ENCODE measurements around the gene N4BP2L1.
"Not testable (repeated sequence)": the region's sequence is repeated elsewhere in the genome, so short reads cannot be mapped to it uniquely, and the experiment has no call there.

Gene N4BP2L1

DNA sequence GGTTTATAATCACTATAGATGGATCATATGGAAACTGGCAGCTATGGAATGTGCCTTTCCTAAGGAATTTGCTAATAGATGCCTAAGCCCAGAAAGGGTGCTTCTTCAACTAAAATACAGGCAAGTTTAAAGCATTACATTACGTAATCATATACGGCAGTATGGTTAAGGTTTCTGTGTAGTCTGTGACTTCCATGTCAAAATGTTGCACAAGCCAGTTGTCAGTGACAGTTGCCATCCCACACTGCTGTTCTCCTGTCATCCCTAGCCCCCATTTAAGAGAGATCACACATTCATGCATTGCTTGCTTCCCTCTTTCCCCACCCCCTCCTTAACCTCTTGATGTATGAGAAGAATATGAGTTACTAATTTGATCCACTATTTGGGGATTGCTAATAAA lies 65.4 kb downstream of the N4BP2L1 start:
- no peaks in the 10 kb centered on the region for H3K27me3 ChIP-seq (ENCODE audit: control insufficient read depth in 1 of 2, insufficient read depth in 2 of 2, low read length in 2 of 2)
- H3K4me1 ChIP-seq (ENCODE audit: control insufficient read depth in 1 of 2, insufficient read depth in 2 of 2, low read length in 2 of 2): no peaks in the 10 kb centered on the region
- H3K9me3 ChIP-seq (ENCODE audit: control insufficient read depth in 1 of 2, low read length in 2 of 2): no peaks in the 10 kb centered on the region
- no peaks in the 10 kb centered on the region for H3K36me3 ChIP-seq (ENCODE audit: control insufficient read depth in 1 of 2, insufficient read depth in 2 of 2, low read length in 2 of 2)
- no peak overlapping the region for H3K4me3 ChIP-seq (ENCODE audit: low read depth in 1 of 2, low read length in 2 of 2)
- H3K27ac ChIP-seq (ENCODE audit: low read depth, low read length): no peak overlapping the region
- H3K9ac ChIP-seq (ENCODE audit: low read depth in 1 of 2, low read length in 2 of 2): no peak overlapping the region

GRCh38 chr13:32355935-32356334 lies 72.0 kb downstream of the N4BP2L1 start:
- H3K9me3 ChIP-seq (ENCODE audit: control insufficient read depth in 1 of 2, low read length in 2 of 2); H3K4me1 ChIP-seq (ENCODE audit: control insufficient read depth in 1 of 2, insufficient read depth in 2 of 2, low read length in 2 of 2); H3K27ac ChIP-seq (ENCODE audit: low read depth, low read length); H3K9ac ChIP-seq (ENCODE audit: low read depth in 1 of 2, low read length in 2 of 2); H3K27me3 ChIP-seq (ENCODE audit: control insufficient read depth in 1 of 2, insufficient read depth in 2 of 2, low read length in 2 of 2); H3K4me3 ChIP-seq (ENCODE audit: low read depth in 1 of 2, low read length in 2 of 2); H3K36me3 ChIP-seq (ENCODE audit: control insufficient read depth in 1 of 2, insufficient read depth in 2 of 2, low read length in 2 of 2): not testable (repeated sequence)

GRCh38 chr13:32354040-32354439 lies 73.9 kb downstream of the N4BP2L1 start:
- H3K4me3 ChIP-seq (ENCODE audit: low read depth in 1 of 2, low read length in 2 of 2): no peak overlapping the region
- H3K27me3 ChIP-seq (ENCODE audit: control insufficient read depth in 1 of 2, insufficient read depth in 2 of 2, low read length in 2 of 2): no peaks in the 10 kb centered on the region
- H3K9ac ChIP-seq (ENCODE audit: low read depth in 1 of 2, low read length in 2 of 2): no peak overlapping the region
- H3K9me3 ChIP-seq (ENCODE audit: control insufficient read depth in 1 of 2, low read length in 2 of 2): no peaks in the 10 kb centered on the region
- peaks cover 0 to 6% of the 10 kb centered on the region in 2 donors for H3K36me3 ChIP-seq (ENCODE audit: control insufficient read depth in 1 of 2, insufficient read depth in 2 of 2, low read length in 2 of 2)
- H3K4me1 ChIP-seq (ENCODE audit: control insufficient read depth in 1 of 2, insufficient read depth in 2 of 2, low read length in 2 of 2): no peaks in the 10 kb centered on the region
- no peak overlapping the region for H3K27ac ChIP-seq (ENCODE audit: low read depth, low read length)

DNA sequence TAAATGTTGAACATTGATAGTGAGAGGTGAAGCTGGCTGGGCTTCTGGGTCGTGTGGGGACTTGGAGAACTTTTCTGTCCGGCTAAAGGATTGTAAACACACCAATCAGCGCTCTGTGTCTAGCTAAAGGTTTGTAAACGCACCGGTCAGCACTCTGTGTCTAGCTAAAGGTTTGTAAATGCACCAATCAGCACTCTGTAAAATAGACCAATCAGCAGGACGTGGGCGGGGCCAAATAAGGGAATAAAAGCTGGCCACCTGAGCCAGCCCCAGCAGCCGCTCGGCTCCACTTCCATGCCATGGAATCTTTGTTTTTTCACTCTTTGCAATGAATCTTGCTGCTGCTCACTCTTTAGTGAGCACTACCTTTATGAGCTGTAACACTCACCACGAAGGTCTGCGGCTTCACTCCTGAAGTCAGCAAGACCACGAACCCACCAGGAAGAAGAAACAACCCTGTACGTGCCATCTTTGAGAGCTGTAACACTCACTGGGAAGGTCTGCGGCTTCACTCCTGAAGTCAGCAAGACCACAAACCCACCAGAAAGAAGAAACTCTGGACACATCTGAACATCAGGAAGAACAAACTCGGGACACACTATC lies 77.0 kb downstream of the N4BP2L1 start:
- not testable (repeated sequence) for H3K9ac ChIP-seq (ENCODE audit: low read depth in 1 of 2, low read length in 2 of 2); H3K9me3 ChIP-seq (ENCODE audit: control insufficient read depth in 1 of 2, low read length in 2 of 2); H3K36me3 ChIP-seq (ENCODE audit: control insufficient read depth in 1 of 2, insufficient read depth in 2 of 2, low read length in 2 of 2); H3K4me3 ChIP-seq (ENCODE audit: low read depth in 1 of 2, low read length in 2 of 2); H3K27ac ChIP-seq (ENCODE audit: low read depth, low read length); H3K27me3 ChIP-seq (ENCODE audit: control insufficient read depth in 1 of 2, insufficient read depth in 2 of 2, low read length in 2 of 2); H3K4me1 ChIP-seq (ENCODE audit: control insufficient read depth in 1 of 2, insufficient read depth in 2 of 2, low read length in 2 of 2)

Measured in duodenal mucosa (tissue), 2 donors.